Endothelial cell of umbilical vein (primary cell): ENCODE measurements around the gene ARPC5. TPM values are rescaled to one million over a fixed set of nuclear protein-coding genes. Genes with fewer than 3 reads are reported as not detected.

Source experiments
- BruUV-seq: library from RNA; stranded (reverse); fragments of 400-500 nt; replicated peaks from 2 replicates; lab custom pipeline; 2021; lab: Mats Ljungman, UMichigan
- CTCF ChIA-PET: fragments of 300-600, 350-600 bp; sonication (Branson Sonifier 250); formaldehyde crosslinking; loops from one replicate; lab custom pipeline; 2021; ENCODE audit warnings: antibody characterized with exemption, inconsistent platforms; lab: Charles Lee
- POLR2A ChIA-PET: fragments of 300-600, 350-600 bp; sonication (Branson Sonifier 250); formaldehyde crosslinking; loops from one replicate; lab custom pipeline; 2021; ENCODE audit warnings: antibody characterized with exemption, inconsistent platforms; lab: Charles Lee
- DNase-seq: peaks from one replicate; pipeline ENCODE4 v3.0.0-alpha.2; 2011; ENCODE audit warnings: low read depth, low spot score
- FAIRE-seq: peaks from 2 replicates; lab custom pipeline; 2011; peaks lifted over from hg19 to GRCh38; lab: Jason Lieb, UNC
- H2AFZ ChIP-seq: 2 replicates; pipeline ENCODE4 v1.6.0; 2012; ENCODE audit warnings: low read depth, low read length, control low read depth, inconsistent platforms
- H3K27ac ChIP-seq: 2 replicates; pipeline ENCODE4 v1.5.1; 2011; ENCODE audit warnings: low read depth, mild to moderate bottlenecking, control low read depth, low read length, moderate library complexity; ENCODE audit not compliant: insufficient read depth
- H3K27me3 ChIP-seq, 2 experiments: 2 replicates each; pipeline versions ENCODE4 v1.6.0 to v1.6.1; 2011; ENCODE audit warnings: low read length in 2 of 2, mixed read lengths in 1 of 2; ENCODE audit not compliant: control insufficient read depth in 2 of 2, insufficient read depth in 2 of 2
- H3K36me3 ChIP-seq, 2 experiments: 2 replicates in 1 of 2; 3 replicates in 1 of 2; pipeline ENCODE4 v1.5.1; 2011; ENCODE audit warnings: low read length in 2 of 2, mild to moderate bottlenecking in 1 of 2, moderate library complexity in 1 of 2; ENCODE audit not compliant: control insufficient read depth in 2 of 2, insufficient read depth in 2 of 2; ENCODE audit errors: extremely low read depth in 1 of 2
- H3K4me1 ChIP-seq: 3 replicates; pipeline ENCODE4 v1.5.1; 2011; ENCODE audit warnings: mild to moderate bottlenecking, low read length; ENCODE audit not compliant: control insufficient read depth, insufficient read depth; ENCODE audit errors: extremely low read depth
- H3K4me2 ChIP-seq: 2 replicates; pipeline ENCODE4 v1.6.1; 2011; ENCODE audit warnings: low read length, control low read depth, mixed read lengths; ENCODE audit not compliant: insufficient read depth
- H3K4me3 ChIP-seq, 3 experiments: fragments of 200-600 bp in 1 of 3; sonication (generic), shearing (Covaris generic) in 1 of 3; replicated peaks in 1 of 3; 2 replicates each; pipeline ENCODE4 v1.5.1; 2011 to 2016; ENCODE audit warnings: control low read depth in 3 of 3, low read length in 3 of 3, mild to moderate bottlenecking in 2 of 3, inconsistent platforms in 1 of 3, low read depth in 1 of 3, moderate library complexity in 1 of 3; ENCODE audit not compliant: insufficient read depth in 1 of 3
- H3K79me2 ChIP-seq: 2 replicates; pipeline ENCODE4 v1.6.0; 2012; ENCODE audit warnings: low read length, inconsistent platforms; ENCODE audit not compliant: control insufficient read depth, insufficient read depth
- H3K9ac ChIP-seq: replicated peaks from 2 replicates; pipeline ENCODE3; 2011; ENCODE audit warnings: low read length, control low read depth; ENCODE audit not compliant: insufficient read depth; ENCODE audit errors: extremely low read depth
- H3K9me1 ChIP-seq: replicated peaks from 3 replicates; pipeline ENCODE4 v1.6.0; 2011; ENCODE audit warnings: mild to moderate bottlenecking, low read length; ENCODE audit not compliant: control insufficient read depth, insufficient read depth; ENCODE audit errors: extremely low read depth
- H3K9me3 ChIP-seq: replicated peaks from 2 replicates; pipeline ENCODE4 v1.5.1; 2012; ENCODE audit warnings: low read length, inconsistent platforms; ENCODE audit not compliant: control insufficient read depth, insufficient read depth
- H4K20me1 ChIP-seq: replicated peaks from 2 replicates; pipeline ENCODE3; 2011; ENCODE audit warnings: mild to moderate bottlenecking, low read length; ENCODE audit not compliant: control insufficient read depth, insufficient read depth; ENCODE audit errors: extremely low read depth
- CTCF ChIP-seq, 2 donors: IDR thresholded peaks; 1 replicate in 1 of 2; 2 replicates in 1 of 2; pipeline ENCODE4 v1.5.1; 2011; ENCODE audit warnings: low read length in 2 of 2, mild to moderate bottlenecking in 2 of 2, moderate library complexity in 2 of 2, control low read depth in 1 of 2, inconsistent platforms in 1 of 2, low read depth in 1 of 2; ENCODE audit not compliant: insufficient read depth in 1 of 2; ENCODE audit errors: extremely low read depth in 1 of 2
- EZH2 ChIP-seq: IDR thresholded peaks from 2 replicates; pipeline ENCODE4 v1.6.1; 2012; ENCODE audit warnings: borderline replicate concordance, low read depth, mild to moderate bottlenecking, moderate library complexity, low read length, inconsistent platforms; ENCODE audit not compliant: severe bottlenecking
- FOS ChIP-seq: IDR thresholded peaks from 2 replicates; pipeline ENCODE4 v1.6.1; 2011; ENCODE audit warnings: mild to moderate bottlenecking, low read length, moderate library complexity, borderline replicate concordance; ENCODE audit not compliant: insufficient read depth
- GATA2 ChIP-seq: IDR thresholded peaks from 2 replicates; pipeline ENCODE4 v1.7.0; 2011; ENCODE audit warnings: low read depth, mild to moderate bottlenecking, moderate library complexity, mixed read lengths, low read length; ENCODE audit not compliant: insufficient read length, insufficient read depth
- JUN ChIP-seq: IDR thresholded peaks from 2 replicates; pipeline ENCODE4 v1.6.1; 2011; ENCODE audit warnings: borderline replicate concordance, low read depth; ENCODE audit not compliant: insufficient read length, insufficient read depth
- MAX ChIP-seq: IDR thresholded peaks from 2 replicates; pipeline ENCODE4 v1.6.1; 2011; ENCODE audit not compliant: insufficient read depth, insufficient read length
- MYC ChIP-seq: IDR thresholded peaks from one replicate; pipeline ENCODE4 v1.6.1; 2011; ENCODE audit warnings: mild to moderate bottlenecking, low read depth, low read length
- POLR2A ChIP-seq: IDR thresholded peaks from 2 replicates; pipeline ENCODE4 v1.6.1; 2012; ENCODE audit warnings: low read depth, mild to moderate bottlenecking, control low read depth, low read length
- POLR2AphosphoS5 ChIP-seq: IDR thresholded peaks from 2 replicates; pipeline ENCODE4 v1.6.1; 2012; ENCODE audit warnings: low read depth, mild to moderate bottlenecking, control low read depth, low read length, moderate library complexity; ENCODE audit not compliant: insufficient read depth
- dilution Hi-C: fragments of 300-500 bp; cut with MboI; formaldehyde crosslinking; loops from one replicate; pipeline ENCODE4 v1.15.0; 2019; ENCODE audit warnings: low sequenced_read_pairs; ENCODE audit not compliant: extremely low pct_ligation_motif_present
- intact Hi-C: fragments of 100-400 bp; cut with micrococcal nuclease; formaldehyde crosslinking; loops from one replicate; pipeline ENCODE4 v1.10.0; 2022
- polyA plus RNA-seq, 4 experiments: library from polyadenylated mRNA; depleted of rRNA in 3 of 4; stranded (reverse) in 3 of 4; unstranded in 1 of 4; fragments of >200 nt; gene quantifications; 2 replicates each; pipeline versions ENCODE4 v1.2.1 to v1.2.3, GENCODE V29; 2011 to 2012; ENCODE audit warnings: missing spikeins in 1 of 4
- total RNA-seq: library from RNA; stranded (reverse); gene quantifications from 2 replicates; pipeline ENCODE4 v1.2.3, GENCODE V29; 2021

The ARPC5 gene
- total and polyA plus RNA-seq, 2 donors (not counting 3 experiments of a cell fraction or from before 2014, with no cell fraction given) = 110 to 185 TPM

DNA sequence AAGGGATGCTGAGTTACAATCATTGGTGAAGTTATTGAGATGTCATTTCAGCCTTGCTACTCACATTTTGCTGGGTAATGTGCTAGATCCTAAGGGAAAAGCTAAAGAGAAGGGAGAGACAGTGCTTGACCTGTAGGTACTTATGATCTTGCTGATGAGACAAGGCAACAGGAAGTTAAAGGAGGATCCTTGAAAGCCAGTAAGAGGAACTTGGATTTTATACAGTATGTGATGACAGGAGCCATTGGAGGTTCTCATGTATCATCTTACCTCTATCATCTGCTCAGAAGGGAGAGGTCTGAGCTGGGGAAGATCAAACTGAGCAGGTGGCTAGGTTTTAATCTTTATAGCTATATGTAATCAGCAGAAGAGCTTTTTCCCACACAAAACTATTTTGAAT, 11.2 kb upstream of the ARPC5 start:
- Histone ChIP-seq H3K9ac (no peak overlapping the region), H3K79me2 (no peaks in the 10 kb centered on the region), H3K4me2 (no peak overlapping the region), H4K20me1 (no peaks in the 10 kb centered on the region), H3K27ac (no peak overlapping the region), H3K36me3 (no peaks in the 10 kb centered on the region), H3K9me1 (no peaks in the 10 kb centered on the region), H3K9me3 (no peaks in the 10 kb centered on the region), H2AFZ (no peak overlapping the region), H3K4me3 (no peak overlapping the region), H3K4me1 (peaks cover 7% of the 10 kb centered on the region), H3K27me3 (no peaks in the 10 kb centered on the region)
- ChIA-PET POLR2A (no interaction called here), CTCF (interaction anchor here (1.2 to 4.3 kb wide), 3 partner anchors 9 to 269 kb away, joined by 4 to 15 read pairs (median 8); no protein-coding TSS in a partner anchor)
- dilution Hi-C loops (no loop called here), intact Hi-C loops (no loop called here)
- FAIRE-seq (no peak), DNase-seq (no peak)
- no TSS peak for BruUV-seq
- TF ChIP-seq POLR2AphosphoS5 (no peak), POLR2A (no peak), EZH2 (no peak), MYC (no peak), JUN (no peak), MAX (no peak), FOS (no peak), CTCF (IDR thresholded peaks at IDR 0.05; ENCODE audit: extremely low read depth in 1 of 2, insufficient read depth in 1 of 2, low read depth in 1 of 2, low read length in 2 of 2) (no peak), GATA2 (no peak)
